Naive thymus-derived CD8-positive, alpha-beta T cell (primary cell): Measurements from ENCODE around the gene MRGPRF. TPM values are rescaled to one million over a fixed set of nuclear protein-coding genes. Genes with fewer than 3 reads are reported as not detected.

ENCODE experiments used
- ATAC-seq, 2 donors: fragments of 150-1000 bp; cut with Tn5 transposase in 1 of 2; sonication (Bioruptor Pico), chemical (Tn5 transposase) in 1 of 2; 1 replicate in 1 of 2; 2 replicates in 1 of 2; pipeline ENCODE4 v1.10.0; 2021; ENCODE audit warnings: mild to moderate bottlenecking in 2 of 2, moderate library complexity in 2 of 2
- POLR2A ChIA-PET: fragments of 350-600 bp; sonication (Branson Sonifier 250); formaldehyde crosslinking; loops from one replicate; lab custom pipeline; 2021; ENCODE audit warnings: antibody characterized with exemption; lab: Charles Lee
- DNase-seq, 10 donors: peaks; one replicate each; pipeline versions ENCODE4 v3.0.0 to v3.0.0-alpha.2; 2020 to 2022
- H3K27ac Mint-ChIP-seq, 10 donors: one replicate each; pipeline ENCODE4 v1.8.0; 2020 to 2022; ENCODE audit warnings: mild to moderate bottlenecking in 10 of 10, mixed read lengths in 10 of 10, moderate library complexity in 4 of 10, inconsistent platforms in 1 of 10
- H3K27me3 Mint-ChIP-seq, 5 donors: one replicate each; pipeline ENCODE4 v1.8.0; 2021 to 2022; ENCODE audit warnings: mixed read lengths in 5 of 5
- H3K36me3 Mint-ChIP-seq, 3 donors: one replicate each; pipeline ENCODE4 v1.8.0; 2020 to 2022; ENCODE audit warnings: mixed read lengths in 3 of 3, mild to moderate bottlenecking in 2 of 3, inconsistent platforms in 1 of 3
- H3K4me1 Mint-ChIP-seq, 4 donors: one replicate each; pipeline ENCODE4 v1.8.0; 2021 to 2022; ENCODE audit warnings: mixed read lengths in 4 of 4
- H3K4me3 Mint-ChIP-seq, 10 donors: one replicate each; pipeline ENCODE4 v1.8.0; 2020 to 2022; ENCODE audit warnings: mild to moderate bottlenecking in 10 of 10, mixed read lengths in 10 of 10, moderate library complexity in 6 of 10, inconsistent platforms in 1 of 10
- H3K9me3 Mint-ChIP-seq, 9 donors: one replicate each; pipeline ENCODE4 v1.8.0; 2020 to 2022; ENCODE audit warnings: mixed read lengths in 9 of 9, mild to moderate bottlenecking in 3 of 9, inconsistent platforms in 1 of 9, moderate library complexity in 1 of 9
- polyA plus RNA-seq, 3 donors: library from polyadenylated mRNA; unstranded; fragments of 300-500 nt; fragmentation: Illumina TruSeq; gene quantifications; one replicate each; pipeline ENCODE4 v1.2.3, GENCODE V29; 2021
- total RNA-seq, 8 experiments: library from RNA in 2 of 8; stranded (reverse) in 2 of 8; gene quantifications; one replicate each; pipeline ENCODE4 v1.2.3 and lab custom pipeline; 2021 to 2026

Gene MRGPRF
- total and polyA plus RNA-seq, 5 experiments from 2014 or later, result not detected

- Mint-ChIP-seq H3K9me3 (no peaks in the 10 kb centered on the region), H3K4me3 (no peak overlapping the region), H3K4me1 (peaks cover 8 to 43% (median 33%) of the 10 kb centered on the region in 4 donors), H3K27ac (no peak overlapping the region), H3K36me3 (peaks cover 0 to 6% (median 0%) of the 10 kb centered on the region in 3 donors), H3K27me3 (no peaks in the 10 kb centered on the region)
- POLR2A ChIA-PET, result no interaction called here
- ATAC-seq (no peak), DNase-seq (no peak)
These were observed 42.2 kb upstream of the MRGPRF start for GRCh38 chr11:69055212-69055586.

- H3K27me3 Mint-ChIP-seq, result no peaks in the 10 kb centered on the region
- POLR2A ChIA-PET, result no interaction called here
- H3K4me3 Mint-ChIP-seq, result no peak overlapping the region
- H3K9me3 Mint-ChIP-seq, result no peaks in the 10 kb centered on the region
- ATAC-seq, result no peak
- H3K4me1 Mint-ChIP-seq, result peaks cover 7 to 46% (median 36%) of the 10 kb centered on the region in 4 donors
- peaks cover 0 to 6% (median 0%) of the 10 kb centered on the region in 3 donors for H3K36me3 Mint-ChIP-seq
- H3K27ac Mint-ChIP-seq, result no peak overlapping the region
- peak in 1 of 10 donors; percentile 41 for DNase-seq
These were observed 41.6 kb upstream of the MRGPRF start for GRCh38 chr11:69054397-69055211.

- Mint-ChIP-seq H3K4me3 (no peak overlapping the region), H3K27ac (peak overlapping the region in 3 of 10 donors; percentile 21 to 75 (median 38)), H3K36me3 (peaks cover 0 to 6% (median 0%) of the 10 kb centered on the region in 3 donors), H3K27me3 (no peaks in the 10 kb centered on the region), H3K9me3 (no peaks in the 10 kb centered on the region), H3K4me1 (peaks cover 7 to 48% (median 37%) of the 10 kb centered on the region in 4 donors)
- peak in 1 of 10 donors; percentile 45 for DNase-seq
- ATAC-seq, result no peak
- POLR2A ChIA-PET, result no interaction called here
These were observed 40.7 kb upstream of the MRGPRF start for GRCh38 chr11:69053546-69054396.

GRCh38 chr11:69053169-69053477, 40.1 kb upstream of the MRGPRF start:
- POLR2A ChIA-PET, result no interaction called here
- H3K36me3 Mint-ChIP-seq, result peaks cover 0 to 6% (median 0%) of the 10 kb centered on the region in 3 donors
- H3K4me1 Mint-ChIP-seq, result peaks cover 7 to 52% (median 42%) of the 10 kb centered on the region in 4 donors
- H3K27me3 Mint-ChIP-seq, result no peaks in the 10 kb centered on the region
- ATAC-seq (no peak), DNase-seq (no peak)
- no peak overlapping the region for H3K4me3 Mint-ChIP-seq
- H3K27ac Mint-ChIP-seq, result peak overlapping the region in 4 of 10 donors; percentile 15 to 75 (median 30)
- H3K9me3 Mint-ChIP-seq, result no peaks in the 10 kb centered on the region

DNA sequence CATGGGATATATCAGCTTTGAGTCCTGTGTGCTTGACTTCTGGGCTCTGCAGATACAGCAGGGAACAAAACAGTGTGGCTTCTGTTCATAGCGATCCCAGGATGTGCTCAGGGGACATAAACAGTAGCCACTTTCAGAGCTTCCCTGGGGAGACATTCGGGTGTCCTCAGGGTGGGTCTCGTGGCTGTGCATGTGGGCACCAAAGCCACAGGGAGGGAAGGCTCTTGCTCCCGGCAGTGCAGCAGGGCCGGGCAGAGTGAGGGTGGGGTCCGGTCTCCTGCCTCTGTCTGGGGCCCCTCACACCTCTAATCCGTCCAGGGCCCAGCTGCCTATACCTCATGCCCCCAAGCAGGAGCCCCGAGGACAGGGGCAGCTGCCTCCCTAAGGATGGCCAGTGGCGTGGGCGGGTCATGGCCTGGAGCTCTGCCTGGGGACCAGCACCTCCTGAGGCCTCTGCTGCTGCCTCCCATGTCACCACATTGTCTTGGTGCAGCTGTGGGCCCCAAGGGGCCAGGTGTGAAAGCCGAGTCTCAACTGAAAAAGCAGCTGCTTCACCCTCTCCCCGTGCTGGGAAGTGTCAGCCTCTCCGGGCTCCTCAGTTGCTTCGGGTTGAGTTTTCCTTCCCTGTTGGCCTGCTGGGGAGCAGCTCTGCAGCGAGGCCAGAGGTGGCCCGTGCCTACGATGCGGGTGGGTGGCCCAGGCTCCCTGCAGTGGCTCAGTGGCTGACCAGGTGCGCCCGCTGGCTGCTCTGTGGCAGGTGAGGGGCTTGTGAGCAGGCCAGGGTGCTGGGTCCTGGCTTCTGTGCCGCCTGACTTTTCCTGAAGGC, 39.5 kb upstream of the MRGPRF start:
- no peaks in the 10 kb centered on the region for H3K9me3 Mint-ChIP-seq
- peak overlapping the region in 8 of 10 donors; percentile 40 to 94 (median 76) for H3K27ac Mint-ChIP-seq
- H3K4me3 Mint-ChIP-seq, result peak overlapping the region in 2 of 10 donors; percentile 26 to 48
- ATAC-seq, result no peak
- no peak for DNase-seq
- H3K27me3 Mint-ChIP-seq, result no peaks in the 10 kb centered on the region
- H3K4me1 Mint-ChIP-seq, result peaks cover 7 to 57% (median 47%) of the 10 kb centered on the region in 4 donors
- peaks cover 0 to 6% (median 0%) of the 10 kb centered on the region in 3 donors for H3K36me3 Mint-ChIP-seq
- POLR2A ChIA-PET, result no interaction called here

GRCh38 chr11:69051381-69052342, 38.6 kb upstream of the MRGPRF start:
- Mint-ChIP-seq H3K27me3 (no peaks in the 10 kb centered on the region), H3K9me3 (no peaks in the 10 kb centered on the region), H3K36me3 (peaks cover 0 to 3% (median 0%) of the 10 kb centered on the region in 3 donors), H3K4me1 (peaks cover 7 to 57% (median 47%) of the 10 kb centered on the region in 4 donors), H3K4me3 (peak overlapping the region in 8 of 10 donors; percentile 26 to 90 (median 82)), H3K27ac (peak overlapping the region; percentile 75 to 96 (median 90))
- DNase-seq (no peak), ATAC-seq (no peak)
- POLR2A ChIA-PET, result interaction anchor here (0.7 kb wide), 1 partner anchor 11 kb away, joined by 3 read pairs; no protein-coding TSS in a partner anchor

DNA sequence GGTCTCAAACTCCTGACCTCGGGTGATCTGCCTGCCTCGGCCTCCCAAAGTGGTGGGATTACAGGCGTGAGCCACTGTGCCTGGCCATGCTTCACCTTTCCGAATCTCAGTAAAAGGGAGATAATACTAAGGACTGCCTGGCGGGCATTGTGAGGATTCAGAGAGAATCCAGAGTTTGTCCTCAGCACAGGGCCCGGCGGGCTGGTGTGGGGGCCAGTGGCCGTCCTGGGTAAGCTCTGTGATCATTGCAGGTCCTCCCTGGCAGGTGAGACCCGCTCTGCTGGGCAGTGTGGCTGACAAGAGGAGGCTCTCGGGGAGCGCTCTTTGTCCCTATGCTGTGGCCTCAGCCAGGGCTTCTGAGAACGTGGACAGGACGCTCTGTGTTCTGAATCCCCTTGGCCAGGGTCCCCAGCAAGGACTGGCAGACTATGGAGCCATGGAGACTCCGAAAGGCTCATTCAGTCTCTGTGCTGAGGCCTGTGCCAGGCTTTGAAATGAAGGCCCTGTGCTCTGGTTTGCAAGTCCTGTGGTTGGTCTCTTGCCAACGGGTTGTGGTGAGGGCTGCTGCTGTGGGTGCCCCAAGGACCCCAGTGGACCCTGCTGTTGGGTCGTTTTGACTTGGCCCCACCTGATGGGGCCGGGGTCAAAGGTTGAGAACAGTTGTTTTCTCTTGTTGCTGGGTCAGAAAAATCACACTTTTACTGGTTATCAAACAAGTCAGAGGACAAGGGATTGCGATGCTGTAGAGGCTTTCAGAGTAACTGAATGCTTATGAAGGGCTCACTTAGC, 37.7 kb upstream of the MRGPRF start:
- peak overlapping the region; percentile 75 to 96 (median 94) for H3K27ac Mint-ChIP-seq
- DNase-seq (no peak), ATAC-seq (no peak)
- H3K36me3 Mint-ChIP-seq, result peaks cover 0 to 3% (median 0%) of the 10 kb centered on the region in 3 donors
- H3K27me3 Mint-ChIP-seq, result peaks cover 0 to under 1% (median 0%) of the 10 kb centered on the region in 5 donors
- H3K9me3 Mint-ChIP-seq, result no peaks in the 10 kb centered on the region
- H3K4me3 Mint-ChIP-seq, result peak overlapping the region in 9 of 10 donors; percentile 28 to 90 (median 84)
- POLR2A ChIA-PET, result interaction anchor here (0.7 kb wide), 1 partner anchor 12 kb away, joined by 3 read pairs; no protein-coding TSS in a partner anchor
- H3K4me1 Mint-ChIP-seq, result peaks cover 5 to 55% (median 41%) of the 10 kb centered on the region in 4 donors

GRCh38 chr11:69049490-69049867, 36.4 kb upstream of the MRGPRF start:
- H3K9me3 Mint-ChIP-seq, result no peaks in the 10 kb centered on the region
- peaks cover 2 to 50% (median 35%) of the 10 kb centered on the region in 4 donors for H3K4me1 Mint-ChIP-seq
- ATAC-seq, result peak in 1 of 2 donors; percentile 5

GRCh38 chr11:69048694-69049489, 35.8 kb upstream of the MRGPRF start, which contains the start of gene TPCN2:
TPCN2 (plus strand) TSS chr11:69048932; CDS start chr11:69048998, 66 bp downstream.
- POLR2A ChIA-PET, result interaction anchor here (1.8 kb wide), 1 partner anchor 11 kb away, joined by 4 read pairs; no protein-coding TSS in a partner anchor

More at GRCh38 chr11:69049490-69049867, 36.4 kb upstream of the MRGPRF start:
- Mint-ChIP-seq H3K36me3 (no peaks in the 10 kb centered on the region), H3K4me3 (peak overlapping the region; percentile 75 to 90 (median 84)), H3K27me3 (peaks cover 0 to 4% (median 0%) of the 10 kb centered on the region in 5 donors), H3K27ac (peak overlapping the region; percentile 75 to 96 (median 94))
- POLR2A ChIA-PET, result interaction anchor here (1.8 kb wide), 1 partner anchor 10 kb away, joined by 4 read pairs; no protein-coding TSS in a partner anchor
- peak in 4 of 10 donors; percentile 23 to 36 (median 34) for DNase-seq

More at GRCh38 chr11:69048694-69049489, 35.8 kb upstream of the MRGPRF start, which contains the start of gene TPCN2:
- Mint-ChIP-seq H3K9me3 (no peaks in the 10 kb centered on the region), H3K27me3 (peaks cover 0 to 4% (median 0%) of the 10 kb centered on the region in 5 donors), H3K4me3 (peak within 1 kb of the TSS; percentile 75 to 90 (median 84)), H3K4me1 (peaks cover 2 to 48% (median 35%) of the 10 kb centered on the region in 4 donors), H3K36me3 (no peaks in the 10 kb centered on the region), H3K27ac (peak within 1 kb of the TSS; percentile 75 to 96 (median 94))
- DNase-seq, result peak; percentile 86 to 96 (median 92)
- ATAC-seq, result peak; percentile 93 to 97
